Measurements from ENCODE around the gene DMXL2. TPM values are rescaled to one million over a fixed set of nuclear protein-coding genes. Genes with fewer than 3 reads are reported as not detected.

The DMXL2 gene
- total RNA-seq, 1 donor from 2014 or later = 55.2 TPM

DNA sequence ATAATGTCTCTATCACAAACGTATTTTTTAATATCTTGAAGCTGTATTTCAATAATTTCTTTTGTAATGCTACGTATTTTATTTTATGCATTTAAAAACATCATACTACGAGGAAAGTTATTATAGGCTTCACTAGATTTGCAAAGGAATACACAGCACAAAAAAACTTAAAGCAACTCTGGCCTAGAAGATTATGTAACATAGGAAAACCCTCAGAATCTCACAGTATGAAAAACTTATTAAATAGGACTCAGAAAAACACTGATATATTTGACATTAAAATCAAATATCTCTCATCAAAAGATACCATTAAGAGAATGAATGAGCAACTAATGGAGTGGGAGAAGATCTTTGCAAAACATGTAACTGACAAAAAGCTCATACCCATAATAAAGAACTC lies 63.7 kb downstream of the DMXL2 start:
- Histone ChIP-seq H3K4me3 (no peak overlapping the region), H3K27ac (no peak overlapping the region), H3K36me3 (no peaks in the 10 kb centered on the region), H3K4me1 (no peaks in the 10 kb centered on the region), H3K9me3 (no peaks in the 10 kb centered on the region), H3K27me3 (no peaks in the 10 kb centered on the region)
- intact Hi-C loops (cut with DNase I) = no loop called here
- no peak for DNase-seq
- no peak for ATAC-seq
- TF ChIP-seq, protein P1, sequence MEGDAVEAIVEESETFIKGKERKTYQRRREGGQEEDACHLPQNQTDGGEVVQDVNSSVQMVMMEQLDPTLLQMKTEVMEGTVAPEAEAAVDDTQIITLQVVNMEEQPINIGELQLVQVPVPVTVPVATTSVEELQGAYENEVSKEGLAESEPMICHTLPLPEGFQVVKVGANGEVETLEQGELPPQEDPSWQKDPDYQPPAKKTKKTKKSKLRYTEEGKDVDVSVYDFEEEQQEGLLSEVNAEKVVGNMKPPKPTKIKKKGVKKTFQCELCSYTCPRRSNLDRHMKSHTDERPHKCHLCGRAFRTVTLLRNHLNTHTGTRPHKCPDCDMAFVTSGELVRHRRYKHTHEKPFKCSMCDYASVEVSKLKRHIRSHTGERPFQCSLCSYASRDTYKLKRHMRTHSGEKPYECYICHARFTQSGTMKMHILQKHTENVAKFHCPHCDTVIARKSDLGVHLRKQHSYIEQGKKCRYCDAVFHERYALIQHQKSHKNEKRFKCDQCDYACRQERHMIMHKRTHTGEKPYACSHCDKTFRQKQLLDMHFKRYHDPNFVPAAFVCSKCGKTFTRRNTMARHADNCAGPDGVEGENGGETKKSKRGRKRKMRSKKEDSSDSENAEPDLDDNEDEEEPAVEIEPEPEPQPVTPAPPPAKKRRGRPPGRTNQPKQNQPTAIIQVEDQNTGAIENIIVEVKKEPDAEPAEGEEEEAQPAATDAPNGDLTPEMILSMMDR (IDR thresholded peaks at IDR 0.05) = no peak

GRCh38 chr15:51558411-51558810 lies 64.2 kb downstream of the DMXL2 start:
- intact Hi-C loops (cut with DNase I) = no loop called here
- TF ChIP-seq, protein P1 (IDR thresholded peaks at IDR 0.05) = no peak
- H3K4me1 ChIP-seq = no peaks in the 10 kb centered on the region

GRCh38 chr15:51550841-51551240 lies 71.7 kb downstream of the DMXL2 start:
- Histone ChIP-seq H3K36me3 (no peaks in the 10 kb centered on the region), H3K4me3 (no peak overlapping the region), H3K27ac (no peak overlapping the region), H3K4me1 (no peaks in the 10 kb centered on the region), H3K9me3 (no peaks in the 10 kb centered on the region), H3K27me3 (no peaks in the 10 kb centered on the region)
- TF ChIP-seq, protein P1 (IDR thresholded peaks at IDR 0.05) = no peak
- intact Hi-C loops (cut with DNase I) = no loop called here
- DNase-seq (no peak), ATAC-seq (no peak)

More at GRCh38 chr15:51558411-51558810, 64.2 kb downstream of the DMXL2 start:
- DNase-seq (no peak), ATAC-seq (peak; percentile 23)
- Histone ChIP-seq H3K27me3 (no peaks in the 10 kb centered on the region), H3K9me3 (no peaks in the 10 kb centered on the region), H3K36me3 (no peaks in the 10 kb centered on the region), H3K27ac (no peak overlapping the region), H3K4me3 (no peak overlapping the region)

GRCh38 chr15:51547656-51548055 lies 74.9 kb downstream of the DMXL2 start:
- H3K9me3 ChIP-seq = no peaks in the 10 kb centered on the region
- no peak for DNase-seq
- intact Hi-C loops (cut with DNase I) = no loop called here
- H3K4me1 ChIP-seq = no peaks in the 10 kb centered on the region
- no peaks in the 10 kb centered on the region for H3K27me3 ChIP-seq
- H3K36me3 ChIP-seq = peaks cover 10% of the 10 kb centered on the region
- no peak overlapping the region for H3K27ac ChIP-seq
- TF ChIP-seq, protein P1 (IDR thresholded peaks at IDR 0.05) = no peak
- ATAC-seq = no peak
- no peak overlapping the region for H3K4me3 ChIP-seq

DNA sequence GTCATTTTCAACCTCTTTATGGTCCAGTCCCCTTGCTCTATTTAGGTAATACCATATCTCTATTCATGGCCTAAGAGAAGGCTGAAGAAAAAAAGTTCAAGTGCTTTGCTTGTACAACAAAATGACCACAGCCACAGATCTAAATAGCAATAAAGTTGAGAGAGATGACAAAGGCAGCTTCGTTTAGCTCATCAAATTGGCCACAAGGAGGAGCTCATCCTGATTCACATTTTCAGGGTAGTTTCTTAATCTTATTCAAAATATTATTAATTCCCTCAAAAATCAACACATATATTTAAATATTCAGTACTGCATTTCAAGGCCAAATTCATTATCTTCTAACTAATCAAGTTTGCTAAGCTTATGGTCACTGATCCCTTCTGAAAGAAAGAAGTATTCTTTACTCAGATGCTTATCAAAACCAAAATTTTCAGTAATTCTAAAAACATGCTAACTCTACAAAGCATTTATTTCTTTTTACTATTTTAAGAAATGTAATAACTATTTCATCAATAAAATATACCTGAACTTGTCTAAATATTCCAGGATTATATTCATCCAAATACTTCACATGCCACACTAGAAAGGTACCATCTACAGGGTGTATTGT lies 85.5 kb downstream of the DMXL2 start:
- ATAC-seq = no peak

More for the DNA sequence above, 85.5 kb downstream of the DMXL2 start:
- Histone ChIP-seq H3K27ac (no peak overlapping the region), H3K9me3 (no peaks in the 10 kb centered on the region), H3K27me3 (no peaks in the 10 kb centered on the region), H3K4me3 (no peak overlapping the region), H3K4me1 (no peaks in the 10 kb centered on the region), H3K36me3 (peaks cover under 1% of the 10 kb centered on the region)
- intact Hi-C loops (cut with DNase I) = no loop called here
- DNase-seq = no peak
- TF ChIP-seq, protein P1 (IDR thresholded peaks at IDR 0.05) = peak; percentile 57

Data from upper lobe of right lung (tissue), 1 donor.